Activated naive CD4-positive, alpha-beta T cell treated with Interleukin-2 at 50 U/mL for 16 hours (primary cell): ENCODE results near the gene SLK.

Source experiments
- DNase-seq: peaks from one replicate; pipeline ENCODE4 v3.0.0-alpha.2; 2020

The SLK gene

GRCh38 chr10:103995134-103995533 lies 28.2 kb downstream of the SLK start:
- DNase-seq: no peak

- no peak for DNase-seq
Observed at GRCh38 chr10:103998805-103999204, 31.9 kb downstream of the SLK start.

- DNase-seq: no peak
Observed at GRCh38 chr10:104002911-104003310, 36.0 kb downstream of the SLK start.

- no peak for DNase-seq
Observed at GRCh38 chr10:104005172-104005863, 38.4 kb downstream of the SLK start.

GRCh38 chr10:104011904-104012303 lies 45.0 kb downstream of the SLK start:
- no peak for DNase-seq

GRCh38 chr10:104013489-104013888 lies 46.5 kb downstream of the SLK start:
- DNase-seq: no peak

- DNase-seq: no peak
Observed at GRCh38 chr10:104014176-104014575, 47.2 kb downstream of the SLK start.

- no peak for DNase-seq
Observed at GRCh38 chr10:104016661-104017060, 49.7 kb downstream of the SLK start.

- no peak for DNase-seq
Observed at GRCh38 chr10:104018471-104018870, 51.5 kb downstream of the SLK start.

- DNase-seq: no peak
Observed at GRCh38 chr10:104020020-104020419, 53.1 kb downstream of the SLK start.

- DNase-seq: no peak
Observed at GRCh38 chr10:104021246-104021645, 54.3 kb downstream of the SLK start.

GRCh38 chr10:104022026-104022425 lies 55.1 kb downstream of the SLK start:
- DNase-seq: no peak

GRCh38 chr10:104025524-104025923 lies 58.6 kb downstream of the SLK start:
- no peak for DNase-seq

- DNase-seq: no peak
Observed at GRCh38 chr10:104026762-104027161, 59.8 kb downstream of the SLK start.

- peak; percentile 18 for DNase-seq
Observed at GRCh38 chr10:104028146-104028545, 61.2 kb downstream of the SLK start.

GRCh38 chr10:104028823-104029520 lies 62.0 kb downstream of the SLK start:
- no peak for DNase-seq

GRCh38 chr10:104029521-104029860 lies 62.6 kb downstream of the SLK start:
- DNase-seq: no peak

- no peak for DNase-seq
Observed at GRCh38 chr10:104031631-104032030, 64.7 kb downstream of the SLK start.

- no peak for DNase-seq
Observed at GRCh38 chr10:104032144-104032775, 65.3 kb downstream of the SLK start.

GRCh38 chr10:104033401-104033930 lies 66.5 kb downstream of the SLK start:
- no peak for DNase-seq

GRCh38 chr10:104033966-104034365 lies 67.0 kb downstream of the SLK start:
- DNase-seq: no peak

GRCh38 chr10:104034401-104035193 lies 67.7 kb downstream of the SLK start:
- no peak for DNase-seq
